PC-3 (cell line): ENCODE measurements around the gene NELFA.

ENCODE experiments used
- CTCF ChIP-seq: fragments of 300-600 bp; sonication (generic); conservative IDR thresholded peaks from 2 replicates; pipeline ENCODE4 v1.5.1; 2017; ENCODE audit warnings: antibody characterized with exemption, low read depth, mild to moderate bottlenecking, low read length
- EZH2 ChIP-seq: fragments of 300-600 bp; sonication (generic); IDR thresholded peaks from one replicate; pipeline ENCODE4 v1.6.1; 2017; ENCODE audit warnings: antibody characterized with exemption, mild to moderate bottlenecking, low read length; ENCODE audit not compliant: unreplicated experiment
- EZH2phosphoT487 ChIP-seq: fragments of 300-600 bp; sonication (generic); IDR thresholded peaks from 2 replicates; pipeline ENCODE4 v1.6.1; 2018; ENCODE audit warnings: mild to moderate bottlenecking, antibody characterized with exemption, low read length, borderline replicate concordance

DNA sequence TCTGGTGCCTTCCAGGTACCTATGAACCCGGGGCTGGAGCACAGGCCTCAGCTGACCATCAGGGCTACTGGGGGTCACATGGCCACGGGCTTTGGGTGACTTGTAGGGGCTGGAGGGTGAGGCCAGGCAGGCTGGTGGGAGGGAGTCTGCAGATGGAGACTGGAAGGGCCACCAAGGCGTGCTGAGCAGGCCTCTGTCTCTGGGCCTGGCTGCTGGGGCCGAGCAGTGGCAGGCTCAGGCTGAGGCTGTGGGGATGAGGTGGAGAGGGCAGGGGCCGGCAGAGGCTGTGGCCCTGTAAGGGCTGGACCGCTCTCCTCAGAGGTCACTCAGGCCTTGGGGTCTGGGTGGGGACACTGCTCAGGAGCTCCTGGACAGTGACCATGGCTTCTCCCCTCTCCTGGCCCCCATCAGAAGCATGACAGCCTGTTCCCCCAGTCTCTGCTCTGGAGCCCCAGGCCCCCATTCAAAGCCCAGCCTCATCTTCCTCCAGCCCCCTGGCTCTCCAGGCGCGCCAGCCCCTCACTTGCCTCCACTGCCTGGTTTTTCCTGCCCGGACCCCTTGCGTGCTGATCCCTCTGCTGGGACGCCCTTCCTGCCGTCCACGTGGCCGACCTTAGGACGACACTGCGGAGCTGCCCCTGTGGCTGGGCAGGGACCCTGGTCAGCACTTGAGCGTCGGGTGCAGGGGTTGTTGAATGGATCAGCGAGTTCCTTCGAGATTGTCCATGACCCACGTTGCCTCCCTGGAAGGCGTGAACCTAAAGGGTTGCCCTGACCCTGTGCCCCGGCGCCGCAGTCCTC lies 39.2 kb upstream of the NELFA start:
- TF ChIP-seq CTCF, result no peak
- TF ChIP-seq EZH2, result no peak
- TF ChIP-seq EZH2phosphoT487, result no peak
